NCI-H187 (cell line): ENCODE results near the gene KLF1.
"Not testable (repeated sequence)": the region's sequence is repeated elsewhere in the genome, so short reads cannot be mapped to it uniquely, and the experiment has no call there.

Source experiments
- DNase-seq, 2 experiments: peaks; one replicate each; lab custom pipeline; 2025; lab: John Stamatoyannopoulos, UW

KLF1 gene

DNA sequence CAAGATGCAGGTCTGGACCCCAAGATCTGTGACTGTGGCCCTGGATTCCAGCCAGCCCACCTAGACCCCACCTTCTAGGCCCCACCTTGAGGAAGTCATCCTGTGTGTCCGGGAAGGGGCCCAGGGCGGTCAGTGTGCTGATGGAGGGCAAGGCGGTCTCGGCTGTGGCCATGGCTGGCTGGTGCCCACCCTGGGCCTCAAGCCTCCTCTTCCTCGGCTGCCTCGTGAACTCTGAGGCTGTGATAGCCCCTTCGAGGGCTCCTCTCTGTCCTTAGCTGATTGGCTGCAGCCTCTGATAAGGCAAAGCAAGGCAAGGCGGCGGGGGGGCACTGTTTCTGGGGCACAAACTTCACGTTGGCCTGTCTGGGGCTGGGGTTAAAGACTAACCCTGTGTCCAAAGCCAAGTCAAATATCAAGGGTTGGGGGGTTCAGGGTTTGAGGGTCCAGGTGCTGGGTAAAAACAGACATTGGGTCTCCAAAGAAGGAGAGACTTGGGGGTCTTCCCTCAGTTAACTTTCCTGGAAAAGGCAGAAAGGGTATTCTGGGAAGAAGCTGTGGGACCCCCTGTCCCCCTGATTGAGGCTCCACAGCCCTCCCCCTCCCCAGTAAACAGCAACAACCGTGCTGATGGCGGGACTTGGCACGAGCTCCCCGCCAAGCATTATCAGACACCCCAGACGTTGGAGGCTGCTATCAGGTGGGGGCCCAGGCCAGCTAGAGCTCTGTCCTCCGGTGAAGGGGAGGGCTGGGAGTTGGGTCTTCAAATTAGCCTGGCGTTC, at the start of gene KLF1:
TSS of gene KLF1 (minus strand) at position 233 of the 779 bp plus-strand sequence. CDS start at position 172, 61 bp downstream.
- no peak for DNase-seq

DNA sequence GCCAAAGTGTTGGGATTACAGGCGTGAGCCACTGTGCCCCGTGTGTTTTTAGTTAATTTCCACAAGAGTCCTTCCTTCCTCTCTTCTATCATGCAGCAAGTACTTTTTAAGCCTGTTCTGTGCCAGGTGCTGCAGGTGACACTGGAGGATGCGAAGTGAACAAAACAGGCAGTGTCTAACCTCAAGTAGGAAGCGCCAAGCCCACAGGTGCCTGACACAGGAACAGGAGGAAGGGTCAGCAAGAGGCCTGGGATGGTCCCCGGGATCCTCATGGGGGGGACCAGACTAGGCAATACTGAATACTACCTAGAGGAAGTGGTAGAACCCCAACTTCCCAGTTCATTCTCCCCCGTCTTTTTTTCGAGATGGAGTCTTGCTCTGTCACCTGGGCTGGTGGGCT, 49.6 kb upstream of the KLF1 start:
- no peak for DNase-seq

DNA sequence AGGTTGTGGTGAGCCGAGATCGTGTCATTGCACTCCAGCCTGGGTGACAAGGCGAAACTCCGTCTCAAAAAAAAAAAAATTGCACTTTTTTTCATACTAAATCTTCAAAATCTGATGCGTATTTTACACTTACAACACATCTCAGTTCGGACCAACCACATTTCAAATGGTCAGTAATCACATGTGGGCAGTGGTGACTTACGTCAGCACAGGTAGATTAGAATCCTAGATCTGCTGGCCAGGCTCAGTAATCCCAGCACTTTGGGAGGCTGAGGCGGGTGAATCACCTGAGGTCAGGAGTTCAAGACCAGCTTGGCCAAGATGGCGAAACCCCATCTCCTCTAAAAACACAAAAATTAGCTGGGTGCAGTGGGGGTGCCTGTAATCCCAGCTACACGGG, 48.1 kb upstream of the KLF1 start:
- no peak for DNase-seq

DNA sequence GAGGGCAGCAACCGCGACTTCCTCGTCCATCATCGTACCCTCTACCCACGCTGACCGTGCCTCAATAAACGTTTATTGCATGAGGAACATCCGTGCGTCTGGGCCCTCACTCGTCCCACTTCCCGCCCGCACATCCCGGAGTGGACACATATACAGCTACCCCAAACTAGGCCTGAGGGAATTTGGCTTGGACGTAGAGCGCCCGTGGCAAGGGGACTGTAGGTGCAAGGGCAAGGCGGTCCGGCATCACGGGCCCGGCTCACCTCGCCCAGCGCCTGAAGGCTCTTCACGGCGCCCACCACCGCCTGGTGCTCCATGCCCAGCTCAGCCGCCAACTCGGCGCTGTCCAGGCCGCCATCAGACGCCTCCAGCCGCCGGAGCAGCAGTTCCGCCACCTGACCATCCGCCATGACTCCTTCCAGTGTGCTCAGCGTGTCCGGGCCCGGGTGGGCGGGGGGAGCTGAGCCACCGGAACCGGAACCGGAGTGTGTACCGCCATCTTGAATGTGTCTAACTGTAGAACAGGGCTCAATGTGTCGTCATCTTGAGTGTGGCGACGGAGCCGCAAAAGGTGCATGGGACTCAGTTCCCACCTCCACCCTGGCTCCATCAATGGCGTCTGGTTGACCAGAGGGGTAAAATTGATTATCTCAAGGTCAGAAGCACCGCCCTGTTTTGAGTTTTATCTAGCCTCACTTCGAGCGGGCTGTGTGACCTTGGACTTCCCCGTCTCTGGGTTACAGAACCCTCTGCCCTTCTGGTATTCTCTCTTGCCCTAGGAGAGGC, 46.5 kb upstream of the KLF1 start, which contains the start of gene FARSA:
TSS of gene FARSA (minus strand) at position 425 of the 786 bp plus-strand sequence. CDS start at position 410, 15 bp downstream.
- DNase-seq: peak; percentile 23 to 67

DNA sequence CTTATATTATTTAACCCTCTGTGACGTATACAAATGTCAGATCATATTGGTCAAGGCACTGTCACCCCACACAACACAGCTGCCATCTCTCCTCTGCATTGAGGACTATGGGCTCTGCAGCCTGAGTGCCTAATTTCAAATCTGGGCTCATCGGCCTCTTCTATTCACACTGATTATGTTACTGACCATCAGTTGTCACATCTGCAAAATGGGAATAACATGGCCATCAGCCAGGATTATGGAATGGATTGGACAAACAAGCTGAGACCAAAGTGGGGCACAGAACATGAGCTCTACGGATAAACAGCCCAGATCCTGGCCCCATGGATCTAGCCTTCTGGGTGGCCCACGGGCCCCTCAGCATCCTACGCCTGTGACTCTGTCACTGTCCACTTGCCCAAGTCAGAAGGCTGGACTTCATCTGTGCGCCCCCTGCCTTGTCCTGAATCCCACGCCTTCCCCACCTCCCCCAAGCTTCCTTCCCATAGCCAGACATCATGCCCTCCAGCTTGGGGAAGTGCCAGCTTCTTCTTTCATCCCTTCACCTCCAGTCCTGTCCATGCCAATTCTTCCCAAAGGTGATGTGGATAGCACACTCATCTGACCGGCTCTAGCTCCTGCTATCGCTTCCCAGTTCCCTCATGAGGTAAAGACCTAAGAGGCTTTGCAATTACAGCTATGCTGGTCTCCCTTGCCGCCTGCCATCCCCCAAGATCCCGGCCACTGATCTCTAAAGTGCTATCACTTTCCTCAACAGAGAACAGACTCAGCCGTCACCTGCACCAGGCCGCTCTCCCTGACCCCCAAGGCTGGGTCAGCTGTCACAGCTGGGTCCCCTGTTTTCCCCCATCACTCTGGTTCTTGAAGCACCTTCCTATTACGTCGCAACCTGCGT, 45.6 kb upstream of the KLF1 start:
- DNase-seq: no peak

DNA sequence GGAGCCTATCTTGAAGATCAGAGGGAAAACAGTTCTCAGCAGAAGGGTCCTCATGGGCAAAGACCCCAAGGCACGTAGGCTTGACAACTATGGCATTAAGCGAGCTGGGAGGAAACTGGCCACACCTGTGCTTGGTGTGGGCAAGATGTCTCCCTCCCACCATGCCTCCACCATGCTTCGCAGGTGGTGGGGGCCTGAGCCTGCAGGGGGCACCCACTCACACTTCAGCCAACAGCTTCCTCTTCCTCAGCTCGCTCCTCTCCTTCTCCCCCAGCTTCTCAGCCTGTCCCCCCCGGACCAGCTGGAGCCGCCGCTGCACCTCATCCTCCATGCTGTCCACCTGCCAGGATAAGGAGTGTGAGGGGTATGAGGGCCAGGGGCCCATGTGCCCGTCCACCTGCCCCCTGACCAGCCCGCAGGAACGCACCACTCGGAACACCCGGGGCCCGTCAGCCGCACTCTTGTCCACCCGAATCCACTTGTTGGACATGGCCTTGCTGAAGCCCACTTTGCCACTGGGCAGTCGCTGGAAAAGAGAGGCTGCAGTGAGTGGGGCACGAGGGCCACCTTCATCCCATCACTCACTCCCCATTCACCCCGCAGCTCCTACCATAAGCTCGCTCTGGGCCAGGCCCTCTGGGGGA, 43.1 kb upstream of the KLF1 start:
- no peak for DNase-seq

DNA sequence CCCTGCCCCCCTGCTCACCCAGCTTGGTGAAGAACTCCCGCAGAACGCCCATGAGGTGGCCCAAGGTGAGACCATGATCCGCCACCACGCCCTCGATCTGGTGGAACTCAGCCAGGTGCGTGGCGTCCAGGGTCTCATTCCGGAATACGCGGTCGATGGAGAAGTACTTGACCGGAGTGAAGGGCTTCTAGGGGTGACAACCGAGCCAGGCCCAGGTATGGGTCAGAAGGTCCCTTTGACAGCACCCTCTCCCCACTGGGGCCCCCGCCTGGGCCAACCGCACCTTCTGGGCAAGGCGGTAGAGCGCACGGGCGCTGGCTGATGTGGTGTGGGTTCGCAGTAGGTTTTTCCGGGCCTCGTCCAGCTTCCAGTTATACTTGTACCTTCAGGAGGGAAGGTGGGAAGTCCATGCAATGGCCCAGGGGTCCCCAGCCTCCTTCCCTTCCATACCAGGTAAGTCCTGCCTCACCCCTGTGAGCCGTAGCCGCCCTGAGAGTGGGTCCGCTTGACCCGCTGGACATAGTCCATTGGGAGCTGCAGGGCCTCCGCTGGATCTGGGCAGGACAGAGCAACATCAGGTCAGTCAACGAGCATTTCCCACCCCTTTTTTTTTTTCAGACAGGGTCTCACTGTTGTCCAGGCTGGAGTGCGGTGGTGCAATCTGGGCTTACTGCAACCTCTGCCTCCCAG, 37.8 kb upstream of the KLF1 start:
- DNase-seq: no peak

DNA sequence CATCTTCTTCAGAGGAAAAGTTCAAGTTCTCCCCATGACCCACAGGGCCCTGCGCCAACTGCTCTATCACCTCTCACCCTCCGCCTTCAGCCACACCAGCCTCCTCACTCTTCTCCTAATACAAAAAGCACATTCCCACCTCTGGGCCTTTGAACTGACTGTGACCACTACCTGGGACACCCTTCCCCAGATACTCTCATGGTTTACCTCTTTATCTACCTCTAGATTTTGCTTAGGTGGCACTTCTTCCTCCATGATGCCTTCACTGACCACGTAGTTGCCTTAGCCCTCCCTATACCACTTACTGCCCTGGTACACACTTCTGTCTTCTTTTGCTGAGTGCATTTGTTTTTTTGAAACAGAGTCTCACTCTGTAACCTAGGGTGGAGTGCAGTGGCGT, 36.0 kb upstream of the KLF1 start:
- no peak for DNase-seq

DNA sequence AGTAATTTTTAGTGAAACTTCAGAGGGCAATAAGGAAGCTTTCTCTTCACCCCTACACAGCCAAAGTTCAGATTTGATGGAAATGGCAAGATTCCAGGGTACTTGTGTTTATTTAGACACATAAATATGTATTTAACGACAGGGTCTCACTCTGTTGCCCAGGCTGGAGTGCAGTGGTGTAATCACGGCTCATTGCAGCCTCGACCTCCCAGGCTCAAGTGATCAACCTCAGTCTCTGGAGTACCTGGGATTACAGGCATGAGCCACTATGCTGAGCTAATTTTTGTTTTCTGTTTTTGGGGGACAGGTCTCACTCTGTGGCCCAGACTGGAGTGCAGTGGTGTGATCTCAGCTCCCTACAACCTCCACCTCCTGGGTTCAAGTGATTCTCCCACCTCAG, 34.0 kb upstream of the KLF1 start:
- no peak for DNase-seq

DNA sequence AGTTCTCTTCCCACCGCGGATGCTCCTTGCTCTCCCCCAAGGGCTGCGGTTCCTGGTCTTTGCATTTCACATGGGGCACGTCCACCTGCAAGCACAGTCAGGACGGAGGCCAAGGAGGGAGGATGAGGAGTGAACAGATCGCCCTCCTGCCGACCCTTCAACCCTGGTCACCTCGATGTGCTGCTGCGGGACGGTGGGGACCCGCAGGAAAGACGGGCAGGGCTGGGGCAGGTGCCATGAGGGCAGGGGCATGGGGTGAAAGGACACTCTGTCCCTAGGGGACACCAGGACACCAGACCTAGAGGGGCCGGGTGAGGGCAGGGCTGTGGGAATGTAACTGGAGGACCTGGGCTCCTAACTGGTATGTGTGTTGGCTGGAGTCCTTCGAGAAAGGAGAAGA, 31.3 kb upstream of the KLF1 start:
- DNase-seq: no peak

DNA sequence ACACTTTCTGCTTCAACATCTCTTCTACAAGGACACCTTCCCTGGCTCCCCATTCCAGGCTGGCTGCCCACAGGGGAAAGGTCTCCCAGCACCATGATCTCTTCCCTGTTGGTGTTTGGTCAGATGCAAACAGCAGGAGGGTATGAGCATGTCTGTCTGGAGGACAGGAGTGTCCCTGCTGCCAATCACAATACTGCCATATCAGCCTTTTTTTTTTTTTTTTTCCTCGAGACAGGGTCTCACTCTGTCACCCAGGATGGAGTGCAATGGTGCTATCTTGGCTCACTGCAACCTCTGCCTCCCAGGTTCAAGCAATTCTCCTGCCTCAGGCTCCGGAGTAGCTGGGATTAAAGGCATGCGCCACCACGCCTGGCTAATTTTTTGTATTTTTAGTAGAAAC, 28.9 kb upstream of the KLF1 start:
- DNase-seq: not testable (repeated sequence)

DNA sequence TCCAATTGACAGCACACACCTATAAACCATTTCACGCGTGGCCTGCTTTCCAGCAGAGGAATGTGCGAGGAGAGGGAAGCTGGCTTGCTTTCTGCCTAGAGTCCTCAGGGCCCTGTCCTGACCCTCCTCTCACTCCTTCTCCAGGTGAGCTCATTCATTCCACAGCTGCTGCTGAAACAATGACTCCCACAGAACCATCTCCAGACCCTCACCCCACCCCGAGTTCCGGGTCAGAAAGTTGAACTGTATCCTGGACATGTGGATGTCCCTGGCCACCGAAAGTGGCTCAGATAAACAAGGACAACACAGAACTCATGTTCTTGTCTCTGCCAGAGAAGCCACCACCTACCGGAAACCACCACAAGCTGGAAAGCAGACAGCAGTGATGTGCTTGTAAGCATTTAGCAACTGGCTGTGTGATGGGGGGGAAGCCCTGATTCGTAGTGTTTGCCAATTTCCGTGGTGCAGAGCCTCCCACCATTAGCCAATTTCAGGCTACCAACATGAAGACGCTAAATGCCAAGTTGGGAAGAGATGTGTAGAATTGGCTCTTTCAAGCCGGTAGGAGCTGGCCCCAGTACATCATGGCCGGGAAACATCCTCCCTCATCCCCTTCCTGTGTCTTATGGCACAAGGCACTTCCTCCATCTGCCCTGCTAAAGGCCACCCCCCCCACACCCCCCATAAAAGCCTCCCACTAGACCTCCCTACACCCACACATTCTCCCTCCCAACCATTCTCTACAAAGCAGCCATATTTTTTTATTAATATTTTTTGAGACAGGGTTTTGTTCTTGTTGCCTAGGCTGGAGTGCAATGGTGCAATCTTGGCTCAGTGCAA, 27.1 kb upstream of the KLF1 start:
- DNase-seq: no peak

DNA sequence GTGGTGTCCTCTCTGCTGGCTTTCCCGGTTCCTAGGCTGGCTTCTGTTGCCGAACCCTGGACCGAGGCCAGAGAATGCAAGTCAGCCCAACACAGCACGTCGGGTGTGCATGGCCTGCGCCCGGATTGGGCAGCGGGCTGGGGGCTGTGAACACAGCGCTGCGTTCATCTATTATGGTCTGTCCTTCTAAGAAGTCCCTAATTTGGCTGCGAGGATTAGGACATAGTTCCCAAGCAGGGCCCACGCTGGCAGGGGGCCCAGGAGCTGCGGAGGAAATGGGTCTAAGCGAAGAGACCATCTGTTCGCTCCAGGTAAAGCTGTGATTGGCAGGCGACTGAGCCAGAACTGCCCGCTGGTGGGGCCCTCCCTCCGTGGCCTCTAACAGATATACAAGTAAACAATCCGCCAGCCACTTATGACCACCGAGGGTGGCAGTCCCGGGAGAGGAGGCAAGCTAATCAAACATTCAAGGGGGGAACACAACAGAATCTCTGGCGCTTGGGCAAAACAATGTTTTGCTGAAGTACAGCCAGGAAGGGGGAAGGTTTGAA, 26.1 kb upstream of the KLF1 start:
- DNase-seq: peak; percentile 58 to 78

DNA sequence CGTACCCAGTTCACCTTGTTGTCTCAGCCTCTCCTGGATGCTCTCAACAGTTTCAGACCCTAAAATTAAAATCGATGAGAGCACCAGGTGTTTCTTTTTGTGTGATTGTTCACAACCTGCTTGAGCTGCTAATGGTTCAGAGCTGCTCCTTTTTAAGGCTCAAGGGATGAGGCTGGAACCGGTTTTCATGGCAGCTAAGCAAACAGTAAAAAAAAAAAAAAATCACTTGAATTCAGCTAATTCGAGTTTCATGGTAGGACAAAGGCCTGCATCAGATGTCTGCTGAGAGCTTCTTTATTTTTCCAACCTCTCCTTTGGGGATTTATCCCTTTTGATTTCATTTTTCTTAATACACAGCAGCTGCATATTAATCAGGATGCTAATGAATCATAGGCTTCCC, 25.6 kb upstream of the KLF1 start:
- peak; percentile 57 to 66 for DNase-seq

DNA sequence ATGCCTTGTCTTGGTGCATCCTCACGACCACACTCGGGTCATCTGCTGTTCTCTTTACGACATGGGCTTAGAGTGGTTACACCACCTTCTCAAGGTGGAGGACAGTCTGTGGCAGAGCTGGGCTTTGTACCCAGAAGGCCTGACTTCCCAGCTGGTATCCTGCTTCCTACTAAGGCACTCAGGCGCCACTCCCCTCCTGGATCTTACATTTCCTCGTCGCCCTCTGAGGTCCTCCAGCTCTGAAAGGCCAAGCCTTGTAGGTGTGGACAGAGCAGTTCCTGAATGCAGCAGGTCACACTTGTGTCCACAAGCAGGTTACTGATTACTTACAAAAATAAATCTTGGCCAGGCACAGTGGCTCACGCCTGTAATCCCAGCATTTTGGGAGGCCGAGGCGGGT, 20.2 kb upstream of the KLF1 start:
- no peak for DNase-seq

DNA sequence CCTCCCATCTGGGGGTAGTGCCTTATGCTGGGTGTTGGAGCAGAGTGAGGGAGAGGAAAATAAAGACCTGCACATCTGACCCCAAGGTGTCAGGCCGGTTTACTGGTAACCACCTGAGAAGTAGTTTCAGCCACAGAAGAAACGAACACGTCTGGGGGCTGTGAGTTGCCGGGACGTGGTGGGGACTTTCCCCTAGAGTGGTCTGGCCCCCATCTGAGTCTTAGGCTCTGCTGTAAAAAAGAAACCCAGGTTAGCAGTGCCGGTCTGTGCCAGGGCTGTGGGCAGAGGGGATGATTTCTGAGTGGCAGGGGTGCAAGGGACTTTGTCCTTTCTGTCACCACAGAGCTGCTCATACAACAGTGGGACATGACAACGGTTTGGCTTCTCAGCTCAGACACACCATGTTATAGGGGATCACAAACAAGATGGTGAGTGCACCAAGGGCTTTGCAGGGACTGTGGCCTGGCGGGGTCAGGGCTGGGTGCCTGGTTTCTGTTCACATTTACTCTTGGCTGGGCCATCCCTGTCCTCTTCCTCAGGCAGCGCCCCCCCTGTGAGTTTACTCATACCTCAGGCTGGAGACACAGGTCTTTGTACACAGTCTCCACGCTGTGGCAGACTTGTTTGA, 13.0 kb upstream of the KLF1 start:
- no peak for DNase-seq

DNA sequence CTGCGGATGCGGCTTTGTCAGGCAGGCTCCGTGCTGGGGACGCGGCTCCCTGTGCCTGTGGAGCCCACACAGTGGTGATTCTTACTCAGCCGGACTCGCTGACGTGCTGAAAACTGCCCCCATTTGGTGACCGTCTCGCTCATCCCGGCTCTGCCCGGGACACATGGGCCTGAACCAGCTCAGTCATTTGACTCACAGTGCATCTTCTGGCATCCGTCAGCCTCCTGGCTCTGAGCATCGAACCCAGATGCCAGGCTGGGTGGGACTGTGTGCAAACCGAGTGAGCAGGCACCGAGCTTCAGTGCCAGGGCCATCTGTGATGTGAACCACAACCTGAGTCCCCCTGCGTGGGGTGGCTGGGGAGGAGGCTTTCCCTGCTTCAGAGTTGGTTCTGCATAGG, 9.5 kb upstream of the KLF1 start:
- DNase-seq: no peak

DNA sequence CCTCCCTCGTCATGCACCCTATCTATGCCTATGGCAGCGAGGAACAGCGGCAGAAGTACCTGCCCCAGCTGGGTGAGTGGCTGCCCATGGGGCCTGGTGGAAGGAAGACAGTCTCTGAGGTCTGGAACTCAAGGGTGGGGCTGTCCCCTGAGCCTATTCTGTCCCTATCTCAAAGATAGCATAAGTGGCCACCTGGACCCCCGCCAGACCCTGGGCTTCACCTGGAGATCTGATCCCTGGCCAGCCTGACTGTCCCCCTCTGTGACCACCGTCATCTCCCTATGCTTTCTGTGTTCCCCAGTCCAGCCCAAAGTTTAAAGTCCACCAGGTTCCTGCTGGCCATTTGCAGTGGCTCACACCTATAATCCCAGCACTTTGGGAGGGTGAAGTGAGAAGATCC, 6.6 kb upstream of the KLF1 start:
- no peak for DNase-seq

DNA sequence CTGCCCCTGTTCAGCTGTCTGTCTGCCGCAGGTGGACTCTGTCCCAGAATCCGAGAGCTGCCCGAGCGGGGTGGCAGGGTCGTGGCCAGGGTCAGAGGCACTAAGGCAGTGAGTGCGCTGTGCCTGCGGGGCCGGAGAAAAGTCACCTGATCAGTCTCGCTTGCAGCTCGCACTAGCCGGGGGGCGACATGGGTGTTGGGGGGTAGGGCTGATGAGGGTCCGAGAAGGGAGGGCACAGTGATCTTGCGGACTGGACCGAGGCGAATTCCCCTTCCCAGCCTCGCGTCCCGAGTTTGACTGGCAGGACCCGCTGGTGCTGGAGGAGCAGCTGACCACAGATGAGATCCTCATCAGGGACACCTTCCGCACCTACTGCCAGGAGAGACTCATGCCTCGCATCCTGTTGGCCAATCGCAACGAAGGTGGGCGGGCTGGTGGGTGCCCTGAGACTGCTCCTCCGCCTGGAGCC, 4.6 kb upstream of the KLF1 start:
- DNase-seq: no peak
